ENCODE data around the gene PARP4. TPM values are rescaled to one million over a fixed set of nuclear protein-coding genes. Genes with fewer than 3 reads are reported as not detected.
"Not testable (repeated sequence)": the region's sequence is repeated elsewhere in the genome, so short reads cannot be mapped to it uniquely, and the experiment has no call there.

PARP4 gene
- 10 to 100 TPM; 35.2 to 52.6 TPM for total RNA-seq
- 10 to 100 TPM; 12.4 to 13.1 TPM for polyA plus RNA-seq
- long read RNA-seq, donor 1, partial matches to known transcripts, result 18 of 27 reads
- long read RNA-seq, donor 1, other reads (novel, unspliced or antisense), result 9 of 27 reads
- long read RNA-seq, donor 2, full-length matches to known transcripts, result 1 of 33 reads
- long read RNA-seq, donor 2, partial matches to known transcripts, result 19 of 33 reads
- long read RNA-seq, donor 2, other reads (novel, unspliced or antisense), result 13 of 33 reads

- H3K27ac ChIP-seq (ENCODE audit: low read depth in 1 of 2, low read length in 2 of 2), result peak within 1 kb of the TSS in 1 of 2 donors; percentile 65
- H3K4me3 ChIP-seq (ENCODE audit: low read length in 2 of 2), result peak within 1 kb of the TSS; percentile 74 to 78
- no peaks in the 10 kb centered on the region for H3K36me3 ChIP-seq (ENCODE audit: control insufficient read depth in 1 of 2, insufficient read depth in 2 of 2, low read length in 1 of 2)
- H3K4me1 ChIP-seq (ENCODE audit: control insufficient read depth in 1 of 2, insufficient read depth in 2 of 2, low read length in 2 of 2), result no peaks in the 10 kb centered on the region
- H3K9me3 ChIP-seq (ENCODE audit: control insufficient read depth, low read length), result no peaks in the 10 kb centered on the region
- intact Hi-C loops (cut with DNase I), result no loop called here
- no peaks in the 10 kb centered on the region for H3K27me3 ChIP-seq (ENCODE audit: control insufficient read depth in 1 of 2, insufficient read depth in 2 of 2, low read length in 1 of 2)
- DNase-seq (peak; percentile 88 to 91), ATAC-seq (ENCODE audit: low FRiP score) (peak; percentile 97)
- WGBS, 2 donors, result 0% methylated on average over 63 of the region's 63 CpGs
Observed at GRCh38 chr13:24512197-24512907, at the start of gene PARP4. Gene PARP4, minus strand, starts transcription at chr13:24512778. Its CDS starts 9,002 bp downstream, at chr13:24503776.

DNA sequence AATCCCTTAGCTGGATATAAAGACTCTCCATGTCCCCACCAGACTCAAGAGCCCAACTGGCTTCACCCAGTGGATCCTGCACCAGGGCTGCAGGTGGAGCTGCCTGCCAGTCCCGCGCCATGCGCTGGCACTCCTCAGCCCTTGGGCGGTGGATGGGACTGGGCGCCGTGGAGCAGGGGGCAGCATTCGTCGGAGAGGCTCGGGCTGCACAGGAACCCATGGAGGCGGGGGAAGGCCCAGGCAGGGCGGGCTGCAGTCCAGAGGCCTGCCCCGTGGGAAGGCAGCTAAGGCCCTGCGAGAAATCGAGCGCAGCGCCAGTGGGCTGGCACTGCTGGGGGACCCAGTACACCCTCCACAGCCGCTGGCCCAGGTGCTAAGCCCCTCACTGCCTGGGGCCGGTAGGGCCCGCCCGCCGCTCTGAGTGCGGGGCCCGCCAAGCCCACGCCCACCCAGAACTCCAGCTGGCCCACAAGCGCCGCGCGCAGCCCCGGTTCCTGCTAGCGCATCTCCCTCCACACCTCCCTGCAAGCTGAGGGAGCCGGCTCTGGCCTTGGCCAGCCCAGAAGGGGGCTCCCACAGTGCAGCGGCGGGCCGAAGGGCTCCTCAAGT, 48.1 kb upstream of the PARP4 start:
- H3K36me3 ChIP-seq (ENCODE audit: control insufficient read depth in 1 of 2, insufficient read depth in 2 of 2, low read length in 1 of 2); ATAC-seq (ENCODE audit: low FRiP score); H3K27me3 ChIP-seq (ENCODE audit: control insufficient read depth in 1 of 2, insufficient read depth in 2 of 2, low read length in 1 of 2); H3K4me3 ChIP-seq (ENCODE audit: low read length in 2 of 2); H3K27ac ChIP-seq (ENCODE audit: low read depth in 1 of 2, low read length in 2 of 2); H3K4me1 ChIP-seq (ENCODE audit: control insufficient read depth in 1 of 2, insufficient read depth in 2 of 2, low read length in 2 of 2); intact Hi-C loops (cut with DNase I); H3K9me3 ChIP-seq (ENCODE audit: control insufficient read depth, low read length): not testable (repeated sequence)
- DNase-seq, result peak in 1 of 2 donors; percentile 59
- WGBS, 2 donors, result 92 to 96% methylated on average over 30 to 34 of the region's 34 CpGs

- H3K36me3 ChIP-seq (ENCODE audit: control insufficient read depth in 1 of 2, insufficient read depth in 2 of 2, low read length in 1 of 2); H3K27me3 ChIP-seq (ENCODE audit: control insufficient read depth in 1 of 2, insufficient read depth in 2 of 2, low read length in 1 of 2); H3K27ac ChIP-seq (ENCODE audit: low read depth in 1 of 2, low read length in 2 of 2); H3K4me1 ChIP-seq (ENCODE audit: control insufficient read depth in 1 of 2, insufficient read depth in 2 of 2, low read length in 2 of 2); H3K9me3 ChIP-seq (ENCODE audit: control insufficient read depth, low read length); ATAC-seq (ENCODE audit: low FRiP score); H3K4me3 ChIP-seq (ENCODE audit: low read length in 2 of 2); intact Hi-C loops (cut with DNase I); DNase-seq: not testable (repeated sequence)
- 74 to 83% methylated on average over 10 to 15 of the region's 15 CpGs for whole genome bisulfite sequencing, 2 donors
Observed at GRCh38 chr13:24559431-24560218, 47.0 kb upstream of the PARP4 start.

DNA sequence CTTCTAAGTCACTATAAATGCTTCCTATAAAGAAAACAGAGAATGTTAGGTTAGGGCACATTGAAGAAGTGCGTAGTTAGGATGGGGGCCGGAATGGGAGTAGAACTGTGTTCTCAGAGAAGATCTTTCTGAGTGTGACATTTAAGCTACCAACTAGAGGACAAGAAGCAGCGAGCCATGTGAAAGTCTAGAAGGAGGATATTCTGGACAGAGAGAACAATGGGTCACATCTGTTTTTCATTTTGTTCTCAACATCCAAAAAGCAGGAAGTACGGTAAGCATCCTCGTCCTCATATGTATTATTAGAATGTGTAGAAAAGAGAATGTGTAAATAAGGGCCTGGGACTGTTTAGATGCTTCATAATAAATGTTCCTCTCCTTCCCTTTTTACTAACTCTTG, 44.5 kb upstream of the PARP4 start:
- Histone ChIP-seq H3K4me1 (ENCODE audit: control insufficient read depth in 1 of 2, insufficient read depth in 2 of 2, low read length in 2 of 2) (no peaks in the 10 kb centered on the region), H3K27me3 (ENCODE audit: control insufficient read depth in 1 of 2, insufficient read depth in 2 of 2, low read length in 1 of 2) (no peaks in the 10 kb centered on the region), H3K9me3 (ENCODE audit: control insufficient read depth, low read length) (no peaks in the 10 kb centered on the region), H3K27ac (ENCODE audit: low read depth in 1 of 2, low read length in 2 of 2) (no peak overlapping the region), H3K4me3 (ENCODE audit: low read length in 2 of 2) (no peak overlapping the region), H3K36me3 (ENCODE audit: control insufficient read depth in 1 of 2, insufficient read depth in 2 of 2, low read length in 1 of 2) (no peaks in the 10 kb centered on the region)
- intact Hi-C loops (cut with DNase I), result no loop called here
- DNase-seq (no peak), ATAC-seq (ENCODE audit: low FRiP score) (no peak)
- WGBS, 2 donors, result 38 to 46% methylated on average over 5 of the region's 5 CpGs

DNA sequence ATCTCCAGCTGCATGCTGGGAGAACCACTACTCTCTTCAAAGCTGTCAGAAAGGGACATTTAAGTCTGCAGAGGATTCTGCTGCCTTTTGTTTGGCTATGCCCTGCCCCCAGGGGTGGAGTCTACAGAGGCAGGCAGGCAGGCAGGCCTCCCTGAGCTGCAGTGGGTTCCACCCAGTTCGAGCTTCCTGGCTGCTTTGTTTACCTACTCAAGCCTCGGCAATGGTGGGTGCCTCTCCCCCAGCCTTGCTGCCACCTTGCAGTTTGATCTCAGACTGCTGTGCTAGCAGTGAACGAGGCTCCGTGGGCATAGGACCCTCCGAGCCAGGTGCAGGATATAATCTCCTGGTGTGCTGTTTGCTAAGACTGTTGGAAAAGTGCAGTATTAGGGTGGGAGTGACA, 41.3 kb upstream of the PARP4 start:
- H3K4me3 ChIP-seq (ENCODE audit: low read length in 2 of 2); H3K27me3 ChIP-seq (ENCODE audit: control insufficient read depth in 1 of 2, insufficient read depth in 2 of 2, low read length in 1 of 2); H3K27ac ChIP-seq (ENCODE audit: low read depth in 1 of 2, low read length in 2 of 2); DNase-seq; H3K4me1 ChIP-seq (ENCODE audit: control insufficient read depth in 1 of 2, insufficient read depth in 2 of 2, low read length in 2 of 2); intact Hi-C loops (cut with DNase I); H3K9me3 ChIP-seq (ENCODE audit: control insufficient read depth, low read length); H3K36me3 ChIP-seq (ENCODE audit: control insufficient read depth in 1 of 2, insufficient read depth in 2 of 2, low read length in 1 of 2); ATAC-seq (ENCODE audit: low FRiP score): not testable (repeated sequence)
- WGBS, 2 donors, result 81 to 86% methylated on average over 5 of the region's 5 CpGs

- H3K27me3 ChIP-seq (ENCODE audit: control insufficient read depth in 1 of 2, insufficient read depth in 2 of 2, low read length in 1 of 2); H3K9me3 ChIP-seq (ENCODE audit: control insufficient read depth, low read length); intact Hi-C loops (cut with DNase I); H3K27ac ChIP-seq (ENCODE audit: low read depth in 1 of 2, low read length in 2 of 2); H3K4me1 ChIP-seq (ENCODE audit: control insufficient read depth in 1 of 2, insufficient read depth in 2 of 2, low read length in 2 of 2); H3K36me3 ChIP-seq (ENCODE audit: control insufficient read depth in 1 of 2, insufficient read depth in 2 of 2, low read length in 1 of 2): not testable (repeated sequence)
- peak overlapping the region in 1 of 2 donors; percentile 10 for H3K4me3 ChIP-seq (ENCODE audit: low read length in 2 of 2)
- 2% methylated on average over 57 to 73 of the region's 73 CpGs for WGBS, 2 donors
- ATAC-seq (ENCODE audit: low FRiP score), result peak; percentile 55
- DNase-seq, result peak in 1 of 2 donors; percentile 53
Observed at GRCh38 chr13:24541476-24542352, 29.1 kb upstream of the PARP4 start.

DNA sequence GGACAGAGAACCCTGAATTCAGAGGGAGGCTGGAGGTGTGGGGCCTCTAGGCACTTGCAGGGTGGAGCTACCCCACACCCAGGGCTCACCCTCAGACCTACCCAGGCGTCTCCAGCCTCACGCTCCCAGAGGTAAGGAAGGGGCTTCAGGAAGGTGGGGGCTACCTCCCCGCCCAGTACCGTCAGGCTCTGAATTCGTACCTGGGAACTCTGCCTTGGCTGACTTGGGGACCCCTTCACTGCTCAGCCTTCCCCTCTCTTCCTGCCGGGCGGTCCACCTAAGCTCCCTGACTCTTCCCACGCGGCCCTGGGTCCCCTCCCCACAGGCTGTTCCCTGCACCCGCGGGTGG, 28.5 kb upstream of the PARP4 start:
- no peak for DNase-seq
- H3K36me3 ChIP-seq (ENCODE audit: control insufficient read depth in 1 of 2, insufficient read depth in 2 of 2, low read length in 1 of 2), result no peaks in the 10 kb centered on the region
- peak overlapping the region in 1 of 2 donors; percentile 10 for H3K4me3 ChIP-seq (ENCODE audit: low read length in 2 of 2)
- H3K4me1 ChIP-seq (ENCODE audit: control insufficient read depth in 1 of 2, insufficient read depth in 2 of 2, low read length in 2 of 2), result no peaks in the 10 kb centered on the region
- WGBS, 2 donors, result 25 to 30% methylated on average over 11 of the region's 11 CpGs
- ATAC-seq (ENCODE audit: low FRiP score), result no peak
- intact Hi-C loops (cut with DNase I), result no loop called here
- no peak overlapping the region for H3K27ac ChIP-seq (ENCODE audit: low read depth in 1 of 2, low read length in 2 of 2)
- H3K9me3 ChIP-seq (ENCODE audit: control insufficient read depth, low read length), result no peaks in the 10 kb centered on the region
- no peaks in the 10 kb centered on the region for H3K27me3 ChIP-seq (ENCODE audit: control insufficient read depth in 1 of 2, insufficient read depth in 2 of 2, low read length in 1 of 2)

All from aorta (tissue), 5 donors.